ENCODE results near the gene SHISA5. TPM values are rescaled to one million over a fixed set of nuclear protein-coding genes. Genes with fewer than 3 reads are reported as not detected.

The SHISA5 gene
- total and polyA plus RNA-seq, 2 experiments from 2014 or later: 146 to 166 TPM

DNA sequence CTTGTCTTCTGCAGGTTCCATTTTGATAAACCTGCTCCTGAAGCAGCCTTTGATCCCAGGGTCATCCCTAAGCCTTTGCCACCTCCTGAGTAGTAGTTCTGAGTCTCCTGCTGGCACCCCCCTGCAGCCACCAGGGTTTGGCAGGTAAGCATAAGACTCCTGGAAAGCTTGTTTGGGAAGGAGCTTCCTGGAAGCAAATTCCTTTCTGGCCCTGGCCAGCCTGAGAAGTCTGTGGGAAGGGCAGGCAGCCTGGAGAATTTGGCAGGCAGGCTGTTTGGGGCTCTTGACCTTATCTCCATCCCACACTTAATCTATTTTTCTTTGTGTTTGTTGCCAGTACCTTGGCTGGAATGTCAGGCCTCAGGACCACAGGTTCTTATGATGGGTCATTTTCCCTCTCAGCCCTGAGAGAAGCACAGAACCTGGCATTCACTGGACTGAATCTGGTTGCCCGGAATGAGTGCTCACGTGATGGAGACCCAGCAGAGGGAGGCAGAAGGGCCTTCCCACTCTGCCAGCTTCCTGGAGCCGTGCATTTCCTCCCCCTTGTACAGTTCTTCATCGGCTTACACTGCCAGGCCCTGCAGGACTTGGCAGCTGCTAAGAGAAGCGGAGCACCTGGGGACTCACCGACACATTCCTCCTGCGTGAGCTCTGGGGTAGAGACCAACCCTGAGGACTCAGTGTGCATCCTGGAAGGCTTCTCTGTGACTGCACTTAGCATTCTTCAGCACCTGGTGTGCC is 44.0 kb downstream of the SHISA5 start (continued):
- TF ChIP-seq STAT1 (IDR thresholded peaks at IDR 0.05; ENCODE audit: unreplicated experiment): no peak
- no peak for TF ChIP-seq POLR2AphosphoS5 (IDR thresholded peaks at IDR 0.05; ENCODE audit: low read depth)
- TF ChIP-seq JUNB (IDR thresholded peaks at IDR 0.05; ENCODE audit: unreplicated experiment): no peak
- TF ChIP-seq EZH2phosphoT487 (IDR thresholded peaks at IDR 0.05; ENCODE audit: unreplicated experiment): no peak

- H3K79me2 ChIP-seq (replicated peaks; ENCODE audit: insufficient read depth): no peaks in the 10 kb centered on the region
- Mint-ChIP-seq H3K4me3 (no peak overlapping the region), H3K4me1 (no peaks in the 10 kb centered on the region), H3K9me3 (no peaks in the 10 kb centered on the region), H3K27me3 (ENCODE audit: insufficient read depth, low read depth, poor library complexity) (peaks cover 4% of the 10 kb centered on the region), H3K27ac (no peak overlapping the region), H3K36me3 (ENCODE audit: low read depth) (peaks cover 49% of the 10 kb centered on the region)
- no peak overlapping the region for H2AFZ ChIP-seq
- ATAC-seq (no peak), DNase-seq (ENCODE audit: low spot score) (no peak)
- peaks cover 37% of the 10 kb centered on the region for H3K36me3 ChIP-seq (ENCODE audit: insufficient read depth)
- no peaks in the 10 kb centered on the region for H3K27me3 ChIP-seq (ENCODE audit: insufficient read depth)
- no peak overlapping the region for H3K4me2 ChIP-seq
- H3F3A ChIP-seq (replicated peaks; ENCODE audit: low read depth): peaks cover 7% of the 10 kb centered on the region; the same call in 1 of the 2 replicates
- no peaks in the 10 kb centered on the region for H3K4me1 ChIP-seq (ENCODE audit: insufficient read depth)
- no peak overlapping the region for H3K4me3 ChIP-seq
- peaks cover 3% of the 10 kb centered on the region for H4K20me1 ChIP-seq (replicated peaks; ENCODE audit: insufficient read depth)
- TF ChIP-seq ZNF114 (CRISPR knock-in tag; IDR thresholded peaks at IDR 0.05) (no peak), CTCF (conservative IDR thresholded peaks at IDR 0.05; ENCODE audit: low read depth in 2 of 2) (no peak), JUNB (IDR thresholded peaks at IDR 0.05; ENCODE audit: unreplicated experiment) (no peak)
- no peaks in the 10 kb centered on the region for H3K9me2 ChIP-seq (ENCODE audit: insufficient read depth)
- no peak overlapping the region for H3K27ac ChIP-seq (ENCODE audit: low read depth)
Observed at GRCh38 chr3:48459331-48459730, 44.6 kb downstream of the SHISA5 start.

- TF ChIP-seq ZNF331 (CRISPR knock-in tag; IDR thresholded peaks at IDR 0.05; ENCODE audit: low read depth) (no peak), POLR2AphosphoS5 (IDR thresholded peaks at IDR 0.05; ENCODE audit: low read depth) (no peak), CTCF (conservative IDR thresholded peaks at IDR 0.05; ENCODE audit: low read depth in 2 of 2) (no peak), JUNB (IDR thresholded peaks at IDR 0.05; ENCODE audit: unreplicated experiment) (no peak), NANOG (IDR thresholded peaks at IDR 0.05; ENCODE audit: borderline replicate concordance) (no peak)
- TF ChIP-seq, protein P1, sequence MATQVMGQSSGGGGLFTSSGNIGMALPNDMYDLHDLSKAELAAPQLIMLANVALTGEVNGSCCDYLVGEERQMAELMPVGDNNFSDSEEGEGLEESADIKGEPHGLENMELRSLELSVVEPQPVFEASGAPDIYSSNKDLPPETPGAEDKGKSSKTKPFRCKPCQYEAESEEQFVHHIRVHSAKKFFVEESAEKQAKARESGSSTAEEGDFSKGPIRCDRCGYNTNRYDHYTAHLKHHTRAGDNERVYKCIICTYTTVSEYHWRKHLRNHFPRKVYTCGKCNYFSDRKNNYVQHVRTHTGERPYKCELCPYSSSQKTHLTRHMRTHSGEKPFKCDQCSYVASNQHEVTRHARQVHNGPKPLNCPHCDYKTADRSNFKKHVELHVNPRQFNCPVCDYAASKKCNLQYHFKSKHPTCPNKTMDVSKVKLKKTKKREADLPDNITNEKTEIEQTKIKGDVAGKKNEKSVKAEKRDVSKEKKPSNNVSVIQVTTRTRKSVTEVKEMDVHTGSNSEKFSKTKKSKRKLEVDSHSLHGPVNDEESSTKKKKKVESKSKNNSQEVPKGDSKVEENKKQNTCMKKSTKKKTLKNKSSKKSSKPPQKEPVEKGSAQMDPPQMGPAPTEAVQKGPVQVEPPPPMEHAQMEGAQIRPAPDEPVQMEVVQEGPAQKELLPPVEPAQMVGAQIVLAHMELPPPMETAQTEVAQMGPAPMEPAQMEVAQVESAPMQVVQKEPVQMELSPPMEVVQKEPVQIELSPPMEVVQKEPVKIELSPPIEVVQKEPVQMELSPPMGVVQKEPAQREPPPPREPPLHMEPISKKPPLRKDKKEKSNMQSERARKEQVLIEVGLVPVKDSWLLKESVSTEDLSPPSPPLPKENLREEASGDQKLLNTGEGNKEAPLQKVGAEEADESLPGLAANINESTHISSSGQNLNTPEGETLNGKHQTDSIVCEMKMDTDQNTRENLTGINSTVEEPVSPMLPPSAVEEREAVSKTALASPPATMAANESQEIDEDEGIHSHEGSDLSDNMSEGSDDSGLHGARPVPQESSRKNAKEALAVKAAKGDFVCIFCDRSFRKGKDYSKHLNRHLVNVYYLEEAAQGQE (IDR thresholded peaks at IDR 0.05; ENCODE audit: unreplicated experiment): no peak
- Mint-ChIP-seq H3K4me1 (no peaks in the 10 kb centered on the region), H3K27ac (no peak overlapping the region), H3K27me3 (ENCODE audit: insufficient read depth, low read depth, poor library complexity) (peaks cover 4% of the 10 kb centered on the region), H3K36me3 (ENCODE audit: low read depth) (peaks cover 72% of the 10 kb centered on the region), H3K9me3 (no peaks in the 10 kb centered on the region), H3K4me3 (no peak overlapping the region)
- ATAC-seq: no peak
- DNase-seq (ENCODE audit: low spot score): no peak
- Histone ChIP-seq H3K4me3 (no peak overlapping the region), H3K4me1 (ENCODE audit: insufficient read depth) (no peaks in the 10 kb centered on the region), H3K79me2 (replicated peaks; ENCODE audit: insufficient read depth) (no peaks in the 10 kb centered on the region), H4K20me1 (replicated peaks; ENCODE audit: insufficient read depth) (peaks cover 12% of the 10 kb centered on the region), H3K27ac (ENCODE audit: low read depth) (no peak overlapping the region), H3K9me2 (ENCODE audit: insufficient read depth) (no peaks in the 10 kb centered on the region), H3K27me3 (ENCODE audit: insufficient read depth) (no peaks in the 10 kb centered on the region), H2AFZ (no peak overlapping the region), H3K36me3 (ENCODE audit: insufficient read depth) (peaks cover 63% of the 10 kb centered on the region), H3K4me2 (no peak overlapping the region), H3F3A (replicated peaks; ENCODE audit: low read depth) (peaks cover 9% of the 10 kb centered on the region; the same call in 1 of the 2 replicates)
Observed at GRCh38 chr3:48456456-48456855, 47.5 kb downstream of the SHISA5 start.

Data from GM23338 (cell line).